HCT116 (cell line): ENCODE data around the gene APOA5.
"Not testable (repeated sequence)": the region's sequence is repeated elsewhere in the genome, so short reads cannot be mapped to it uniquely, and the experiment has no call there.

ENCODE experiments used
- EGR1 ChIP-seq: IDR thresholded peaks from 2 replicates; pipeline ENCODE4 v1.6.1; 2012; ENCODE audit warnings: low read depth
- EZH2 ChIP-seq: fragments of 200-600 bp; sonication (generic); IDR thresholded peaks from 2 replicates; pipeline ENCODE4 v1.6.1; 2017; ENCODE audit warnings: antibody characterized with exemption, mixed run types
- POLR2AphosphoS5 ChIP-seq: IDR thresholded peaks from 2 replicates; pipeline ENCODE4 v1.6.1; 2011; ENCODE audit warnings: mild to moderate bottlenecking, low read depth, low read length, moderate library complexity
- SP1 ChIP-seq: IDR thresholded peaks from 2 replicates; pipeline ENCODE4 v1.6.1; 2012; ENCODE audit warnings: low read depth
- TF ChIP-seq, protein P1 (sequence below), 3 experiments: fragments of 200-600 bp in 1 of 3; sonication (generic) in 1 of 3; IDR thresholded peaks in 2 of 3; conservative IDR thresholded peaks in 1 of 3; 2 replicates each; pipeline ENCODE4 v1.5.1; 2012 to 2017; ENCODE audit warnings: low read depth in 2 of 3, low read length in 2 of 3, antibody characterized with exemption in 1 of 3, borderline replicate concordance in 1 of 3, control low read depth in 1 of 3, mild to moderate bottlenecking in 1 of 3, mixed read lengths in 1 of 3, mixed run types in 1 of 3, moderate library complexity in 1 of 3; ENCODE audit not compliant: insufficient read depth in 1 of 3

DNA sequence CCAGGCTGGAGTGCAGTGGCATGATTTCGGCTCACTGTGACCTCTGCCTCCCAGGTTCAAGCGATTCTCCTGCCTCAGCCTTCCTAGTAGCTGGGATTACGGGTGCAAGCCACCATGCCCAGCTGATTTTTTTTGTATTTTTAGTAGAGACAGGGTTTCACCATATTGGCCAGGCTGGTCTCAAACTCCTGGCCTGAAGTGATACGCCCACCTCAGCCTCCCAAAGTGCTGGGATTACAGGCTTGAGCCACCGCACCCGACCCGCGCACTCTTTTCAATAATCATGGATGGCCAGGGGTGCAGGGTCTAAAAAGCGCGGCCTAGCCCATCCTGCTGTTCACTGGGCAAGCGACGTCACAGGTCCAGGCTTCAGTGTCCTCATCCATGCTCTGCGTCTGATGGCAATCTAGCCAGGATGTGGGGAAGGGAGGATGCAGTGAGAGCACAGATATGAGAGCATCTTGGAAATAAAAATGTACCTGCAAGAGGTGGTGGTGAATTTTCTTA is 42.9 kb upstream of the APOA5 start:
- TF ChIP-seq POLR2AphosphoS5, EGR1, EZH2, SP1: not testable (repeated sequence)
- TF ChIP-seq, protein P1, sequence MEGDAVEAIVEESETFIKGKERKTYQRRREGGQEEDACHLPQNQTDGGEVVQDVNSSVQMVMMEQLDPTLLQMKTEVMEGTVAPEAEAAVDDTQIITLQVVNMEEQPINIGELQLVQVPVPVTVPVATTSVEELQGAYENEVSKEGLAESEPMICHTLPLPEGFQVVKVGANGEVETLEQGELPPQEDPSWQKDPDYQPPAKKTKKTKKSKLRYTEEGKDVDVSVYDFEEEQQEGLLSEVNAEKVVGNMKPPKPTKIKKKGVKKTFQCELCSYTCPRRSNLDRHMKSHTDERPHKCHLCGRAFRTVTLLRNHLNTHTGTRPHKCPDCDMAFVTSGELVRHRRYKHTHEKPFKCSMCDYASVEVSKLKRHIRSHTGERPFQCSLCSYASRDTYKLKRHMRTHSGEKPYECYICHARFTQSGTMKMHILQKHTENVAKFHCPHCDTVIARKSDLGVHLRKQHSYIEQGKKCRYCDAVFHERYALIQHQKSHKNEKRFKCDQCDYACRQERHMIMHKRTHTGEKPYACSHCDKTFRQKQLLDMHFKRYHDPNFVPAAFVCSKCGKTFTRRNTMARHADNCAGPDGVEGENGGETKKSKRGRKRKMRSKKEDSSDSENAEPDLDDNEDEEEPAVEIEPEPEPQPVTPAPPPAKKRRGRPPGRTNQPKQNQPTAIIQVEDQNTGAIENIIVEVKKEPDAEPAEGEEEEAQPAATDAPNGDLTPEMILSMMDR (IDR thresholded peaks at IDR 0.05 in 2 of 3, conservative IDR thresholded peaks at IDR 0.05 in 1 of 3; ENCODE audit: borderline replicate concordance in 1 of 3, insufficient read depth in 1 of 3, low read depth in 2 of 3, low read length in 2 of 3): not testable (repeated sequence)
